GM19023 (cell line): ENCODE results near the gene RHOT1.

Experiments
- ATAC-seq: cut with Tn5 transposase; IDR thresholded peaks from one replicate; pipeline ENCODE4 v1.9.1; 2021; ENCODE audit warnings: mild to moderate bottlenecking, moderate library complexity; ENCODE audit not compliant: unreplicated experiment

Gene RHOT1

DNA sequence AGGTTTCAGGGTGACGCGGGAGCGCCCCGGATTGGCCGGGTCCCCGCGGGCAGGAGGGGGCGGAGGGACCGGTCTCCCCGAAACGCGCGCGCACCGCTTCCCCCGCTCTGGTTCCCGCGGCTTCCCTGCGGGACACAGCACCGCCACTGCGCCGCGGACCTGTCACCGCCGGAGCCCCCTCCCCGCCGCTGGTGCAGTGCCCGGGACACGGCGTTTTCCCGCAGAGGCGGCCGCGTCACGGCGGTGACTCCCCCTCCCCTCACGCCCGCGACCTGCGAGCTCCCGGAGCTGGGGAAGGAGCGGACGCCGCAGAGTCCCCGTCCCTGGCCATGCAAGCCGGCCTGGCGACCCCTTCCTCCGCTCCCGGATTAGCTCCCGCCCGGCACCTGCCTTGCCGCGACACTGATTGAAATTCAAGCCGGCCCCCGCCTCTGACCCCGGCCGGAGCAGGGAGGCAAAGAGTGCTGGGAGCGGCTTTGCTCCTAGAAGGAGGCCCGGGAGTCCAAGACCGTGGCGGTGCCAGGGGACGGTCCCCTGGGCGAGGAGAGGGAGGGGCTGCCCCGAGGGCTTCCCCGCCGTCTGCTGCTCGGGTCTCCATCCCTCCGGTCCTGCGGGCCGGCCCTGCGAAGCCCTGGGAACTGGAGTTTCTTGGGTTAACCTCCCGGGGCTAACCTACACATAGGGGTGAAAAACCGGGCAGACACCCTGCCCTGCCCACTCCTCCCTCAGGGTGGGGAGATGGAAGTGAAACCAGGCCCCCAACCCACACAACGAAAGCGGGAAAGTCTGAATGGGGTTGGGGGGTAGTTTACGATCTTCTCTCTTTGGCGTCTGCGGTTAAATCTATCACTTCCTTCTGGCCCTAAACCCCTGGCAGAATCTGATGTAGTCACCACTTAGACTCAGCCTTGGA is 124.3 kb downstream of the RHOT1 start:
- ATAC-seq = no peak

DNA sequence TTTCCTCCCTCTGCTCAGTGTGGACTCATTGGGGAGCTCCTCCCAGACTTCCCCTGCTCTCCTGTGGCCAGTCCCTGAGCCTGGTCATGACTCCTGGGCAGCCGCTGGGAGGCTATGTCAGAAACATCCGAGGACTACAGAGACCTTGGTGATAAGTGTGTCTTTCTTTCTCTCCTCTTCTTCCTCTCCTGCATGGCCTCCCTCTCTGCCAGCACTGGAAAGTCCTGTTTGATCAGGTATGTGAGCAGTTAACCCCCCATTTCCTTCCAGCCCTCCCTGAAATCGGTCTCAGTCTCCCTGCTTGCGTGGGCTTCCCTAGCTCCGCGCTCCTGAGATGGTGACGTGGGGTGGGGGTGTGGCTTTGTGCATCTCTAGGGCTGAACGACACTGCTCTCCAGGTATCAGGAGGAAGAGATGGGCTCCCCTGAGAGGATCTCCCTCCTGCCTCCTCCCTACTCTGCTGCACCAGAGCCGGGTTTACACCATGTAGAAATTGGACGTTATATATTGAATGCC is 125.4 kb downstream of the RHOT1 start:
- ATAC-seq = no peak

DNA sequence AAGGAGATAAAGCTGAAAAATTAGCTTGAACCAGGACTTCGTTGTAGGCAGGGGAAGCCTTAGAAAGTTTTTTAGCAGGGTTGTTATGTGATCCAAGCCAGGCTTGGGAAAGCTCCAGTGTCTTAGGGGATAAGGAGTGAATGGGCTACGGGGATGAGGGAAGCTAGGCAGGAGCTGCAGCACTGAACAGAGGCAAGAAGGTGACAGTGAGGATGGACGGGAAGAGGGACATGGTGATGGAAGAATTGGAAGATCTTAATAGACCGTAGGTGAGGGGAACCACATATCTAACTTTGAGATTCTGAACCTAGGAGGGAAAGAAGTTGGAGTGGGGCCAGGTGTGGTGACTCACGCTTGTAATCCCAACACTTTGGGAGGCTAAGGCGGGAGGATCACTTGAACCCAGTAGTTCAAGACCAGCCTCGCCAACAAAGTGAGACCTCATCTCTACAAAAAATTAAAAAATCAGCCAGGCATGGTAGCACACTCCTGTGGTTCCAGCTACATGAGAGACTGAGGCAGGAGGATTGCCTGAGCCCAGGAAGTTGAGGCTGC is 126.5 kb downstream of the RHOT1 start:
- ATAC-seq = no peak

DNA sequence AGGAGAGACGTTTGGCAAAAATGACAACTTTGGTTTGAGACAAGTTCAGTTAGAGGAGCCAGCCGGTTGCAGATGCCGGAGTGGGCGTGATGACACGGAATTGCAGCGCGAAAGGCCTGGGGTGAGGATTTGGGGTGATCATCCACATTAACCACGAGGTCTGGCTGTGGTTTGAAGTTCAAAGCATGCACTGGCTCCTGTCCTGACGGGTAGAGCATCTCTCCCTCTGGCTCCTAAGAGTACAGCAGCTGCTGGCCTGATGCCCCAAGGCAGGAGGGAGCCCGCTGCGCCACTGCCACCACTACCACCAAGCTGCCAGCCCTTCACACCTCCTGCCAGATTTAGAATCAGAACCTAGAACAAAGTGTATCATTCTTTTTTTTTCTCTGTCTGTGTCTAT is 127.1 kb downstream of the RHOT1 start:
- no peak for ATAC-seq

DNA sequence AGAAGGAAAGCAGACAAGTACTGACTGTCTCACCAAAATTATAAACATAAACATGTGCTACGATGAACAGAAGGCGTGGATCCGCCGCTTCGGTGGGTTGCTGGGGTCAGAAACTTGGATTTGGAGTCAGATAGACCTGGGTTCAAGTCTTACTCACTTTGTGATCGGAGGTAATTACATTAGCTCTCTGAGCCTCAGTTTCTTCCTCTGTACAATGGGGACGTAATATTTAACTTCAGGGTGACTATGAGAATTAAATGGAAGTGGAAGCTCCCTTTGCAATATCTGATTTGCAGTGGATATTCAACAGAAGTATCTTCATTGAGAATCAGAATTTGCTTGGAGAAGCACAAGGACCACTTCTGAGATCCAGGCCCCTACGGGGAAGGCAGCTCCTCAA is 129.5 kb downstream of the RHOT1 start:
- ATAC-seq = no peak

DNA sequence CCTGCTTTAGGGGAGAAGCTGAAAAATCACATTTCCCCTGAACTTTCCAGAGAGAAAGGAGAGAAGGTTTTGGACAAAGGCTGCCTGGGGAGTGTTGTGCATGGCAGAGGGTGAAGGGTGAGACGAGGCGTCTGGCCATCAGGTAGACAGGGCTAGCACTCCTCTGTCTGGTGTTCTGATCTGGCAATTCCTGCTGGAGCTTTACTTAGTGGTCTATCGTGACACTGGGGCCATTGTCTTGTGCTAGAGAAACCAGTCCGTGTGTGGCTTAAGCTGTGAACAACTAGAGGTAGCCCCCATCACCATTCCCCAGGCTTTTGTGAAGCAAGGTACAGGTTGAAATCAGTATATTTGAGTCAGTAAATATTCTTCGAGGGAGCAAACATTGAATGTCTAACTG is 131.8 kb downstream of the RHOT1 start:
- no peak for ATAC-seq

DNA sequence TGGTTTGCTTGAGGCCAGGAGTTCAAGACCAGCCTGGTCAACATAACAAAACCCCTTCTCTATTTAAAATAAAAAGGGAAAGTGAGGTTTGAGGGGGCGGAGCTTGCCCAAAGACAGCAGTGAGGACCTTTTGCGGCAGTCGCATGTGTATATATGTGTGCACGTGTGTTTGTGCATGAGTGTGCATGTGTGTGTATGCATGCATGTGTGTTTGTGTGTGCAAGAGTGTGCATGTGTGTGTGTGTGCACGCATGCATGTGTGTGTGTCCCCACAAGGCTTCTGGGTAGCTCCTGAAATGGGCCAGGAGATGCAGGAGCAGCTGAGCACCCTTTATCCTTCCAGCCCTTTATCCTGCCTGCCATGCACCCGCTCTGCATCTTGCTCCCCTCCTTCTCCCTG is 132.3 kb downstream of the RHOT1 start:
- no peak for ATAC-seq
